Fibroblast of lung (primary cell): ENCODE results near the gene NUDT3.

ENCODE experiments used
- EZH2 ChIP-seq: IDR thresholded peaks from 2 replicates; pipeline ENCODE4 v1.5.1; 2012; ENCODE audit warnings: low read length, control low read depth, mild to moderate bottlenecking; ENCODE audit errors: missing control alignments
- TF ChIP-seq, protein P1 (sequence below), 2 donors: IDR thresholded peaks in 1 of 2; conservative IDR thresholded peaks in 1 of 2; 1 replicate in 1 of 2; 2 replicates in 1 of 2; pipeline ENCODE4 v1.5.1; 2011 to 2012; ENCODE audit warnings: low read length in 2 of 2, control low read depth in 1 of 2, inconsistent platforms in 1 of 2, low read depth in 1 of 2, mild to moderate bottlenecking in 1 of 2

DNA sequence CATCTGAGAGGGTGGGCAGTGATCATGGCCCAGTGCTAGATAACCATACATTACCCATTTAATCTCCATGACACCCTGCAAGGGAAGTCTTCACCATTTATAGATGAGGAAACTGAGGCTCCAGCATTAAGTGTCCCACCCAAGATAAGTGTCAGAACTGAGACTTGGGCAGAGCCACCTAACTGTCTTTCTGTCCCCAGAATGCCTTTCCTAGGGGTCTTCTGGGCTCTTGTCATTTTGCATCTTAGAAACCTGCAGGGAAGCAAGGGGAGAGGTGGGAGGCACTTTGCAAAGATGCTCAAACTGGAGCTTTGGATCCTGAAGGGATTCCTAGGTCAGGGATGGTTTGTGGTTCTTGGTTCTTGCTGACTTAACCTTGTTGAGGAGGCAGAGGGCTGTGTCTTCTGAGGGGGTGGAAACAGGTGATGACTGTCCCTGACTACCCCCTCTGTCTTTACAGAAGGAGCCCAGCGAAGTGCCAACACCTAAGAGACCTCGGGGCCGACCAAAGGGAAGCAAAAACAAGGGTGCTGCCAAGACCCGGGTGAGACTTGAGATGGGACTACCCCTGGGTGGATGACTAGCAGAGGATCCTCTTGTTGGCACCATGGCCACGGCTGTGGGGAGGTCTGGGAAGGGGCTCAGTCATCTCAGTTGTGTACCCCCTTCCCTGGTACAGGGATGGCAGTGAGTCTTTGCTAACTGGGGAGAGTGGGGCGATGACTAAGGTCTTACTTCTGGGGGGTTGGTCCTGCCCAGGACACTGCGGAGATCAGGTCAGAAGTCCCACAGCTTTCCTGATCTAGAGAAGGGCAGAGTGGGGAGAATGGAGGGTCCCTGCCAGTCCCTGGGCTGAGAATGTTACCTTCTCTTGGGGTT lies 150.0 kb downstream of the NUDT3 start:
- TF ChIP-seq, protein P1, sequence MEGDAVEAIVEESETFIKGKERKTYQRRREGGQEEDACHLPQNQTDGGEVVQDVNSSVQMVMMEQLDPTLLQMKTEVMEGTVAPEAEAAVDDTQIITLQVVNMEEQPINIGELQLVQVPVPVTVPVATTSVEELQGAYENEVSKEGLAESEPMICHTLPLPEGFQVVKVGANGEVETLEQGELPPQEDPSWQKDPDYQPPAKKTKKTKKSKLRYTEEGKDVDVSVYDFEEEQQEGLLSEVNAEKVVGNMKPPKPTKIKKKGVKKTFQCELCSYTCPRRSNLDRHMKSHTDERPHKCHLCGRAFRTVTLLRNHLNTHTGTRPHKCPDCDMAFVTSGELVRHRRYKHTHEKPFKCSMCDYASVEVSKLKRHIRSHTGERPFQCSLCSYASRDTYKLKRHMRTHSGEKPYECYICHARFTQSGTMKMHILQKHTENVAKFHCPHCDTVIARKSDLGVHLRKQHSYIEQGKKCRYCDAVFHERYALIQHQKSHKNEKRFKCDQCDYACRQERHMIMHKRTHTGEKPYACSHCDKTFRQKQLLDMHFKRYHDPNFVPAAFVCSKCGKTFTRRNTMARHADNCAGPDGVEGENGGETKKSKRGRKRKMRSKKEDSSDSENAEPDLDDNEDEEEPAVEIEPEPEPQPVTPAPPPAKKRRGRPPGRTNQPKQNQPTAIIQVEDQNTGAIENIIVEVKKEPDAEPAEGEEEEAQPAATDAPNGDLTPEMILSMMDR (conservative IDR thresholded peaks at IDR 0.05 in 1 of 2, IDR thresholded peaks at IDR 0.05 in 1 of 2; ENCODE audit: low read depth in 1 of 2, low read length in 2 of 2) = no peak
- no peak for TF ChIP-seq EZH2
